Neural progenitor cell (in vitro differentiated cells): ENCODE results near the gene AIF1. TPM values are rescaled to one million over a fixed set of nuclear protein-coding genes. Genes with fewer than 3 reads are reported as not detected.

Experiments
- DNase-seq: peaks from one replicate; pipeline ENCODE4 v3.0.0-alpha.2; 2016; ENCODE audit warnings: low spot score
- H2AFZ ChIP-seq: fragments of 200-600 bp; sonication (generic); replicated peaks from 2 replicates; pipeline ENCODE4 v1.6.1; 2016; ENCODE audit warnings: antibody characterized with exemption
- H3F3A ChIP-seq: fragments of 200-600 bp; sonication (generic); 2 replicates; pipeline ENCODE4 v1.6.1; 2016; ENCODE audit warnings: antibody characterized with exemption, low read depth
- H3K27ac ChIP-seq: fragments of 200-600 bp; sonication (generic); 2 replicates; pipeline ENCODE4 v1.5.1; 2016; ENCODE audit warnings: mild to moderate bottlenecking
- H3K27me3 ChIP-seq: fragments of 200-600 bp; sonication (generic); 2 replicates; pipeline ENCODE4 v1.6.1; 2016; ENCODE audit warnings: mild to moderate bottlenecking, moderate library complexity
- H3K36me3 ChIP-seq: fragments of 200-600 bp; sonication (generic); 2 replicates; pipeline ENCODE4 v1.5.1; 2016
- H3K4me1 ChIP-seq: fragments of 200-600 bp; sonication (generic); 2 replicates; pipeline ENCODE4 v1.6.1; 2016; ENCODE audit warnings: mixed run types
- H3K4me2 ChIP-seq: fragments of 200-600 bp; sonication (generic); 2 replicates; pipeline ENCODE4 v1.6.1; 2016
- H3K4me3 ChIP-seq: fragments of 200-600 bp; sonication (generic); 2 replicates; pipeline ENCODE4 v1.5.1; 2016
- H3K79me2 ChIP-seq: fragments of 200-600 bp; sonication (generic); 2 replicates; pipeline ENCODE4 v1.6.1; 2016; ENCODE audit warnings: low read depth
- H3K9ac ChIP-seq: fragments of 200-600 bp; sonication (generic); 2 replicates; pipeline ENCODE4 v1.6.1; 2016
- H3K9me3 ChIP-seq: fragments of 200-600 bp; sonication (generic); 2 replicates; pipeline ENCODE4 v1.5.1; 2016; ENCODE audit warnings: low read depth
- H4K20me1 ChIP-seq: fragments of 200-600 bp; sonication (generic); 2 replicates; pipeline ENCODE4 v1.6.1; 2016; ENCODE audit warnings: low read depth
- H3K27ac Mint-ChIP-seq: 3 replicates; pipeline ENCODE4 v1.8.0; 2021; ENCODE audit warnings: mixed read lengths
- H3K27me3 Mint-ChIP-seq: 2 replicates; pipeline ENCODE4 v1.8.0; 2022; ENCODE audit warnings: low read depth, mild to moderate bottlenecking, inconsistent platforms, moderate library complexity, mixed read lengths; ENCODE audit not compliant: insufficient read depth
- H3K36me3 Mint-ChIP-seq: 3 replicates; pipeline ENCODE4 v1.8.0; 2021; ENCODE audit warnings: mixed read lengths
- H3K4me1 Mint-ChIP-seq: 3 replicates; pipeline ENCODE4 v1.8.0; 2021; ENCODE audit warnings: mixed read lengths
- H3K4me3 Mint-ChIP-seq: 3 replicates; pipeline ENCODE4 v1.8.0; 2021; ENCODE audit warnings: mild to moderate bottlenecking, moderate library complexity, mixed read lengths
- H3K9me3 Mint-ChIP-seq: 3 replicates; pipeline ENCODE4 v1.8.0; 2020; ENCODE audit warnings: mixed read lengths
- CTCF ChIP-seq: fragments of 200-600 bp; sonication (generic); IDR thresholded peaks from 2 replicates; pipeline ENCODE4 v1.5.1; 2017; ENCODE audit warnings: antibody characterized with exemption, mild to moderate bottlenecking
- EZH2 ChIP-seq: fragments of 200-600 bp; sonication (generic); IDR thresholded peaks from 2 replicates; pipeline ENCODE4 v1.6.1; 2017; ENCODE audit warnings: antibody characterized with exemption, mild to moderate bottlenecking, moderate library complexity
- EZH2phosphoT487 ChIP-seq: fragments of 200-600 bp; sonication (generic); IDR thresholded peaks from 2 replicates; pipeline ENCODE4 v1.6.1; 2017; ENCODE audit warnings: antibody characterized with exemption
- microRNA-seq: library from miRNA; unstranded; fragments of <30 nt; microRNA quantifications from one replicate; pipeline ENCODE4, GENCODE V29; 2016
- small RNA-seq: library from RNA; depleted of rRNA; stranded (forward); fragments of <200 nt; gene quantifications from one replicate; pipeline ENCODE3, GENCODE V24; 2015
- total RNA-seq: library from RNA; depleted of rRNA; stranded (reverse); fragments of >200 nt; gene quantifications from 2 replicates; pipeline ENCODE4 v1.2.3, GENCODE V29; 2015; ENCODE audit warnings: low replicate concordance

Gene AIF1
- total RNA-seq, 1 donor from 2014 or later: not detected

GRCh38 chr6:31665501-31666336, 50.7 kb downstream of the AIF1 start, which contains the start of gene CSNK2B:
Gene CSNK2B (plus strand): TSS chr6:31666080. CDS start chr6:31666832, 752 bp downstream.
- H3K9me3 Mint-ChIP-seq: no peaks in the 10 kb centered on the region
- Histone ChIP-seq H3K36me3 (no peaks in the 10 kb centered on the region), H2AFZ (peak within 1 kb of the TSS; percentile 88), H3K4me2 (peak within 1 kb of the TSS; percentile 85), H4K20me1 (no peaks in the 10 kb centered on the region), H3F3A (peaks cover 33% of the 10 kb centered on the region), H3K27ac (peak within 1 kb of the TSS; percentile 93), H3K9ac (peak within 1 kb of the TSS; percentile 84), H3K9me3 (no peaks in the 10 kb centered on the region), H3K4me3 (peak within 1 kb of the TSS; percentile 90), H3K4me1 (peaks cover 17% of the 10 kb centered on the region), H3K79me2 (peaks cover 57% of the 10 kb centered on the region), H3K27me3 (no peaks in the 10 kb centered on the region)
- H3K27me3 Mint-ChIP-seq: peaks cover 5% of the 10 kb centered on the region
- H3K4me3 Mint-ChIP-seq: peak within 1 kb of the TSS; percentile 97
- H3K4me1 Mint-ChIP-seq: peaks cover 41% of the 10 kb centered on the region
- no peak for TF ChIP-seq EZH2phosphoT487
- no peak for TF ChIP-seq CTCF
- TF ChIP-seq EZH2: no peak
- peaks cover 23% of the 10 kb centered on the region for H3K36me3 Mint-ChIP-seq
- H3K27ac Mint-ChIP-seq: peak within 1 kb of the TSS; percentile 97
- DNase-seq: peak; percentile 98

- peak overlapping the region; percentile 84 for H3K4me2 ChIP-seq
- H3K36me3 ChIP-seq: no peaks in the 10 kb centered on the region
- TF ChIP-seq EZH2phosphoT487 (no peak), EZH2 (no peak), CTCF (no peak)
- no peak overlapping the region for H2AFZ ChIP-seq
- H3K36me3 Mint-ChIP-seq: peaks cover 23% of the 10 kb centered on the region
- H4K20me1 ChIP-seq: no peaks in the 10 kb centered on the region
- DNase-seq: no peak
- peak overlapping the region; percentile 85 for H3K27ac Mint-ChIP-seq
- H3K27ac ChIP-seq: no peak overlapping the region
- H3K4me1 Mint-ChIP-seq: peaks cover 35% of the 10 kb centered on the region
- peaks cover 25% of the 10 kb centered on the region for H3F3A ChIP-seq
- H3K4me3 ChIP-seq: peak overlapping the region; percentile 90
- H3K79me2 ChIP-seq: peaks cover 57% of the 10 kb centered on the region
- no peaks in the 10 kb centered on the region for H3K9me3 Mint-ChIP-seq
- peak overlapping the region; percentile 84 for H3K9ac ChIP-seq
- H3K9me3 ChIP-seq: no peaks in the 10 kb centered on the region
- peak overlapping the region; percentile 97 for H3K4me3 Mint-ChIP-seq
- no peaks in the 10 kb centered on the region for H3K27me3 ChIP-seq
- peaks cover 15% of the 10 kb centered on the region for H3K4me1 ChIP-seq
- peaks cover 5% of the 10 kb centered on the region for H3K27me3 Mint-ChIP-seq
These were observed 51.4 kb downstream of the AIF1 start for GRCh38 chr6:31666337-31666965.

Small RNA genes within 50 kb of the gene (microRNA-seq; reads per million reads assigned to microRNA genes)
- gene MIR6832: not detected

Small RNA genes within 50 kb of the gene (small RNA-seq; reads per million reads assigned to genes)
- gene MIR6832 (not detected), gene RF00019 (not detected), gene SNORA38 (5.5 reads per million, percentile 94 among the genes with 10 or more reads in this experiment), gene UQCRHP1 (not detected)

Other genes starting within 250 kb of the AIF1 start
- 15.0 and 21.4 TPM in 2 replicates for gene MICA, start 211.6 kb upstream of the AIF1 start, total RNA-seq
- 8.1 and 9.1 TPM in 2 replicates for gene MICB, start 117.1 kb upstream of the AIF1 start, total RNA-seq
- gene MCCD1, start 86.3 kb upstream of the AIF1 start, total RNA-seq: not detected in 2 replicates
- 493 and 913 TPM in 2 replicates for gene DDX39B, start 73.2 kb upstream of the AIF1 start, total RNA-seq
- 6.8 and 8.8 TPM in 2 replicates for gene ATP6V1G2, start 68.6 kb upstream of the AIF1 start, total RNA-seq
- gene NFKBIL1, start 67.6 kb upstream of the AIF1 start, total RNA-seq: 8.6 and 30.3 TPM in 2 replicates
- not detected in 2 replicates for gene LTA, start 42.9 kb upstream of the AIF1 start, total RNA-seq
- 0.19 TPM in 1 of 2 replicates, not detected in the other for gene TNF, start 39.7 kb upstream of the AIF1 start, total RNA-seq
- gene LTB, start 32.8 kb upstream of the AIF1 start, total RNA-seq: 0.15 TPM in 1 of 2 replicates, not detected in the other
- not detected in 2 replicates for gene LST1, start 29.0 kb upstream of the AIF1 start, total RNA-seq
- not detected in 2 replicates for gene NCR3, start 22.2 kb upstream of the AIF1 start, total RNA-seq
- gene PRRC2A, start 5.5 kb downstream of the AIF1 start, total RNA-seq: 55.5 and 138 TPM in 2 replicates
- gene BAG6, start 37.4 kb downstream of the AIF1 start, total RNA-seq: 171 and 310 TPM in 2 replicates
- gene APOM, start 40.7 kb downstream of the AIF1 start, total RNA-seq: 2.6 and 4.2 TPM in 2 replicates
- 14.6 and 17.1 TPM in 2 replicates for gene C6orf47, start 45.5 kb downstream of the AIF1 start, total RNA-seq
- 20.2 and 21.0 TPM in 2 replicates for gene GPANK1, start 49.8 kb downstream of the AIF1 start, total RNA-seq
- 126 and 190 TPM in 2 replicates for gene CSNK2B, start 50.8 kb downstream of the AIF1 start, total RNA-seq
- 2.8 and 8.6 TPM in 2 replicates for gene LY6G5B, start 54.7 kb downstream of the AIF1 start, total RNA-seq
- 0.09 TPM in 1 of 2 replicates, not detected in the other for gene LY6G5C, start 65.8 kb downstream of the AIF1 start, total RNA-seq
- gene ABHD16A, start 88.1 kb downstream of the AIF1 start, total RNA-seq: 21.3 and 45.0 TPM in 2 replicates
- not detected in 2 replicates for gene LY6G6F, start 91.6 kb downstream of the AIF1 start, total RNA-seq
- gene LY6G6D, start 100.1 kb downstream of the AIF1 start, total RNA-seq: 0.90 TPM in 1 of 2 replicates, not detected in the other
- gene LY6G6C, start 106.5 kb downstream of the AIF1 start, total RNA-seq: not detected in 2 replicates
- gene MPIG6B, start 108.1 kb downstream of the AIF1 start, total RNA-seq: not detected in 2 replicates
- 94.3 and 202 TPM in 2 replicates for gene DDAH2, start 114.1 kb downstream of the AIF1 start, total RNA-seq
- gene CLIC1, start 121.3 kb downstream of the AIF1 start, total RNA-seq: 234 and 307 TPM in 2 replicates
- gene MSH5, start 124.8 kb downstream of the AIF1 start, total RNA-seq: 45.5 and 50.9 TPM in 2 replicates
- gene SAPCD1, start 147.4 kb downstream of the AIF1 start, total RNA-seq: 10.1 and 11.9 TPM in 2 replicates
- 0.15 and 0.34 TPM in 2 replicates for gene VWA7, start 162.1 kb downstream of the AIF1 start, total RNA-seq
- gene VARS1, start 180.5 kb downstream of the AIF1 start, total RNA-seq: 34.1 and 66.8 TPM in 2 replicates
- gene LSM2, start 191.7 kb downstream of the AIF1 start, total RNA-seq: 105 and 125 TPM in 2 replicates
- gene HSPA1L, start 200.0 kb downstream of the AIF1 start, total RNA-seq: 0.49 and 1.2 TPM in 2 replicates
- 36.0 and 84.3 TPM in 2 replicates for gene HSPA1A, start 200.3 kb downstream of the AIF1 start, total RNA-seq
- gene HSPA1B, start 212.5 kb downstream of the AIF1 start, total RNA-seq: 35.3 and 65.1 TPM in 2 replicates
- 17.4 and 30.3 TPM in 2 replicates for gene NEU1, start 247.6 kb downstream of the AIF1 start, total RNA-seq